ENCODE measurements around the gene BRIP1. TPM values are rescaled to one million over a fixed set of nuclear protein-coding genes. Genes with fewer than 3 reads are reported as not detected.
"Not testable (repeated sequence)": the region's sequence is repeated elsewhere in the genome, so short reads cannot be mapped to it uniquely, and the experiment has no call there.

Gene BRIP1
- total and polyA plus RNA-seq, 3 donors from 2014 or later, result 7.5 to 10.6 (median 10.5) TPM

- no peaks in the 10 kb centered on the region for H3K36me3 ChIP-seq (ENCODE audit: low read depth, missing control alignments)
- no peak overlapping the region for H3K27ac ChIP-seq
- no peaks in the 10 kb centered on the region for H3K4me1 ChIP-seq
- TF ChIP-seq POLR2A (IDR thresholded peaks at IDR 0.05) (no peak), CTCF (IDR thresholded peaks at IDR 0.05) (no peak)
- H3K4me3 ChIP-seq, result no peak overlapping the region
- H3K9me3 ChIP-seq, result no peaks in the 10 kb centered on the region
- 28 to 47% methylated on average over 1 of the region's 1 CpG for WGBS, 2 donors
- DNase-seq, result no peak
- no peaks in the 10 kb centered on the region for H3K27me3 ChIP-seq
- intact Hi-C loops (cut with DNase I; ENCODE audit: low total_unique reads), result no loop called here
Observed at GRCh38 chr17:61862105-61862574, 1.2 kb downstream of the BRIP1 start.

- H3K36me3 ChIP-seq (ENCODE audit: low read depth, missing control alignments); H3K4me1 ChIP-seq; H3K27me3 ChIP-seq; H3K9me3 ChIP-seq; H3K4me3 ChIP-seq; H3K27ac ChIP-seq; intact Hi-C loops (cut with DNase I; ENCODE audit: low total_unique reads); DNase-seq: not testable (repeated sequence)
- 91 to 95% methylated on average over 10 of the region's 10 CpGs for WGBS, 2 donors
Observed at GRCh38 chr17:61860397-61860796, 2.9 kb downstream of the BRIP1 start.

GRCh38 chr17:61856035-61856434 is 7.3 kb downstream of the BRIP1 start:
- WGBS, 2 donors, result 92 to 93% methylated on average over 1 of the region's 1 CpG
- Histone ChIP-seq H3K27me3 (no peaks in the 10 kb centered on the region), H3K4me1 (no peaks in the 10 kb centered on the region), H3K36me3 (ENCODE audit: low read depth, missing control alignments) (no peaks in the 10 kb centered on the region), H3K4me3 (no peak overlapping the region), H3K9me3 (no peaks in the 10 kb centered on the region), H3K27ac (no peak overlapping the region)
- TF ChIP-seq POLR2A (IDR thresholded peaks at IDR 0.05), result no peak
- TF ChIP-seq CTCF (IDR thresholded peaks at IDR 0.05), result no peak
- intact Hi-C loops (cut with DNase I; ENCODE audit: low total_unique reads), result no loop called here
- DNase-seq, result no peak

- intact Hi-C loops (cut with DNase I; ENCODE audit: low total_unique reads), result no loop called here
- Histone ChIP-seq H3K9me3 (no peaks in the 10 kb centered on the region), H3K27ac (no peak overlapping the region), H3K4me1 (no peaks in the 10 kb centered on the region), H3K36me3 (ENCODE audit: low read depth, missing control alignments) (no peaks in the 10 kb centered on the region), H3K27me3 (no peaks in the 10 kb centered on the region), H3K4me3 (no peak overlapping the region)
- DNase-seq, result no peak
- WGBS, 2 donors, result 96 to 100% methylated on average over 2 of the region's 2 CpGs
- TF ChIP-seq CTCF (IDR thresholded peaks at IDR 0.05) (no peak), POLR2A (IDR thresholded peaks at IDR 0.05) (no peak)
Observed at GRCh38 chr17:61852857-61853256, 10.5 kb downstream of the BRIP1 start.

GRCh38 chr17:61849674-61850073 is 13.7 kb downstream of the BRIP1 start:
- Histone ChIP-seq H3K27ac (no peak overlapping the region), H3K36me3 (ENCODE audit: low read depth, missing control alignments) (no peaks in the 10 kb centered on the region), H3K4me1 (no peaks in the 10 kb centered on the region), H3K4me3 (no peak overlapping the region), H3K27me3 (no peaks in the 10 kb centered on the region), H3K9me3 (no peaks in the 10 kb centered on the region)
- intact Hi-C loops (cut with DNase I; ENCODE audit: low total_unique reads), result no loop called here
- TF ChIP-seq CTCF (IDR thresholded peaks at IDR 0.05) (no peak), POLR2A (IDR thresholded peaks at IDR 0.05) (no peak)
- DNase-seq, result no peak

Measured in testis (tissue), 3 donors.